IMR-90 (cell line): ENCODE results near the gene REXO5. TPM values are rescaled to one million over a fixed set of nuclear protein-coding genes. Genes with fewer than 3 reads are reported as not detected.

ENCODE experiments used
- ATAC-seq: fragments of 200-7000 bp; cut with Tn5 transposase; 2 replicates; pipeline ENCODE4 v1.9.1; 2020; ENCODE audit warnings: low read depth, mild to moderate bottlenecking, moderate library complexity
- BruUV-seq: library from RNA; stranded (reverse); fragments of 400-500 nt; replicated peaks from 2 replicates; lab custom pipeline; 2021; lab: Mats Ljungman, UMichigan
- CTCF ChIA-PET: fragments of 300-600 bp; formaldehyde crosslinking; extraction: SDS; loops from one replicate; lab custom pipeline; 2021; ENCODE audit warnings: antibody characterized with exemption; lab: Yijun Ruan, JAX
- POLR2A ChIA-PET: fragments of 300-600 bp; sonication (Branson Sonifier 250); formaldehyde crosslinking; loops from one replicate; lab custom pipeline; 2022; ENCODE audit warnings: antibody characterized with exemption; ENCODE audit not compliant: unreplicated experiment; lab: Charles Lee
- DNase-seq: peaks from one replicate; pipeline ENCODE4 v3.0.0; 2013
- H2AFZ ChIP-seq: replicated peaks from 2 replicates; pipeline ENCODE3; 2013; ENCODE audit warnings: low read length, mild to moderate bottlenecking; ENCODE audit not compliant: poor library complexity
- H2AK5ac ChIP-seq: 2 replicates; pipeline ENCODE4 v1.6.1; 2013; ENCODE audit warnings: low read depth, low read length, inconsistent platforms
- H2AK9ac ChIP-seq: replicated peaks from 2 replicates; pipeline ENCODE3; 2013; ENCODE audit warnings: mild to moderate bottlenecking, low read depth, low read length, moderate library complexity; ENCODE audit not compliant: poor library complexity
- H2BK120ac ChIP-seq: 2 replicates; pipeline ENCODE4 v1.6.1; 2013; ENCODE audit warnings: low read depth, low read length, inconsistent platforms
- H2BK15ac ChIP-seq: 3 replicates; pipeline ENCODE4 v1.6.1; 2013; ENCODE audit warnings: low read depth, low read length, inconsistent platforms
- H2BK20ac ChIP-seq: 2 replicates; pipeline ENCODE4 v1.6.1; 2013; ENCODE audit warnings: low read depth, mild to moderate bottlenecking, inconsistent platforms, low read length, moderate library complexity
- H2BK5ac ChIP-seq: 2 replicates; pipeline ENCODE4 v1.6.1; 2013; ENCODE audit warnings: mild to moderate bottlenecking, low read depth, low read length, inconsistent platforms; ENCODE audit not compliant: poor library complexity, severe bottlenecking
- H3K14ac ChIP-seq: replicated peaks from 2 replicates; pipeline ENCODE4 v1.6.1; 2013; ENCODE audit warnings: low read depth, low read length, inconsistent platforms
- H3K18ac ChIP-seq: 2 replicates; pipeline ENCODE4 v1.6.1; 2013; ENCODE audit warnings: low read depth, low read length, control low read depth
- H3K23ac ChIP-seq: 2 replicates; pipeline ENCODE4 v1.6.1; 2013; ENCODE audit warnings: low read depth, low read length, inconsistent platforms
- H3K27ac ChIP-seq: 2 replicates; pipeline ENCODE4 v1.5.1; 2013; ENCODE audit warnings: mild to moderate bottlenecking, control low read depth, low read length; ENCODE audit not compliant: insufficient read depth
- H3K27me3 ChIP-seq: 2 replicates; pipeline ENCODE4 v1.6.1; 2013; ENCODE audit warnings: low read length; ENCODE audit not compliant: control insufficient read depth, insufficient read depth
- H3K36me3 ChIP-seq: 2 replicates; pipeline ENCODE4 v1.6.1; 2013; ENCODE audit warnings: low read length, mixed read lengths; ENCODE audit not compliant: control insufficient read depth, insufficient read depth
- H3K4ac ChIP-seq: 2 replicates; pipeline ENCODE4 v1.6.1; 2013; ENCODE audit warnings: low read depth, low read length, inconsistent platforms
- H3K4me1 ChIP-seq: 2 replicates; pipeline ENCODE4 v1.6.1; 2013; ENCODE audit warnings: low read length, mixed read lengths; ENCODE audit not compliant: control insufficient read depth, insufficient read depth
- H3K4me2 ChIP-seq: 2 replicates; pipeline ENCODE4 v1.6.1; 2013; ENCODE audit warnings: low read depth, mild to moderate bottlenecking, control low read depth, low read length, moderate library complexity
- H3K4me3 ChIP-seq: 2 replicates; pipeline ENCODE4 v1.5.1; 2013; ENCODE audit warnings: low read depth, mild to moderate bottlenecking, control low read depth, low read length, moderate library complexity; ENCODE audit not compliant: insufficient read depth
- H3K56ac ChIP-seq: 2 replicates; pipeline ENCODE4 v1.6.1; 2013; ENCODE audit warnings: low read length, inconsistent platforms; ENCODE audit not compliant: insufficient read depth; ENCODE audit errors: extremely low read depth
- H3K79me1 ChIP-seq, 2 experiments: 2 replicates each; pipeline ENCODE4 v1.6.1; 2013; ENCODE audit warnings: low read length in 2 of 2, inconsistent platforms in 1 of 2, low read depth in 1 of 2
- H3K9ac ChIP-seq: 2 replicates; pipeline ENCODE4 v1.6.1; 2013; ENCODE audit warnings: low read depth, low read length, control low read depth
- H3K9me1 ChIP-seq: 2 replicates; pipeline ENCODE4 v1.6.1; 2013; ENCODE audit warnings: low read length, inconsistent platforms; ENCODE audit not compliant: insufficient read depth
- H3K9me3 ChIP-seq: 2 replicates; pipeline ENCODE4 v1.6.1; 2013; ENCODE audit warnings: low read length; ENCODE audit not compliant: control insufficient read depth, insufficient read depth
- H4K20me1 ChIP-seq: 2 replicates; pipeline ENCODE4 v1.6.1; 2013; ENCODE audit warnings: low read length, inconsistent platforms; ENCODE audit not compliant: insufficient read depth
- H4K5ac ChIP-seq: 2 replicates; pipeline ENCODE4 v1.6.1; 2013; ENCODE audit warnings: mild to moderate bottlenecking, low read depth, low read length, control low read depth
- H4K8ac ChIP-seq, 2 experiments: 2 replicates each; pipeline ENCODE4 v1.6.1; 2013; ENCODE audit warnings: low read depth in 2 of 2, low read length in 2 of 2, control low read depth in 1 of 2, inconsistent platforms in 1 of 2
- H4K91ac ChIP-seq: 2 replicates; pipeline ENCODE4 v1.6.1; 2013; ENCODE audit warnings: low read depth, low read length, inconsistent platforms; ENCODE audit not compliant: insufficient read depth
- CHD1 ChIP-seq: IDR thresholded peaks from 2 replicates; pipeline ENCODE4 v1.6.1; 2012; ENCODE audit warnings: low read depth, low read length, improper control_type of control experiment
- FOS ChIP-seq: fragments of 150-350 bp; IDR thresholded peaks from 2 replicates; pipeline ENCODE4 v1.6.1; 2016; ENCODE audit warnings: low read depth, low read length
- MAZ ChIP-seq: IDR thresholded peaks from 2 replicates; pipeline ENCODE4 v1.6.1; 2012; ENCODE audit warnings: low read depth, mild to moderate bottlenecking, low read length, improper control_type of control experiment, moderate library complexity, borderline replicate concordance
- POLR2A ChIP-seq: IDR thresholded peaks from 2 replicates; pipeline ENCODE4 v1.6.1; 2012; ENCODE audit warnings: mild to moderate bottlenecking, low read depth, low read length
- RAD21 ChIP-seq: IDR thresholded peaks from 2 replicates; pipeline ENCODE4 v1.6.1; 2012; ENCODE audit warnings: low read length, improper control_type of control experiment
- SMC3 ChIP-seq: fragments of 150-350 bp; IDR thresholded peaks from 2 replicates; pipeline ENCODE4 v1.6.1; 2016; ENCODE audit warnings: low read depth, mild to moderate bottlenecking, antibody characterized with exemption, low read length, moderate library complexity
- WGBS, 2 experiments: methylation state at CpG; one replicate each; pipeline versions ENCODE4 v1.1.5 to v1.1.7; 2013; ENCODE audit warnings: missing lambda C conversion rate in 2 of 2; ENCODE audit not compliant: insufficient read length in 1 of 2; ENCODE audit errors: extremely low coverage in 2 of 2; 5-methylcytosine and 5-hydroxymethylcytosine counted together
- dilution Hi-C: fragments of 300-500 bp; cut with HindIII; formaldehyde crosslinking; loops from one replicate; pipeline ENCODE4 v1.14.3; 2018; ENCODE audit warnings: low sequenced_read_pairs; ENCODE audit not compliant: unreplicated experiment
- in situ Hi-C: fragments of 300-500 bp; cut with MboI; formaldehyde crosslinking; loops from 3 replicates; pipeline ENCODE4 v1.14.3; 2019; ENCODE audit warnings: low sequenced_read_pairs, inconsistent platforms, mixed read lengths
- intact Hi-C: fragments of 100-400 bp; cut with micrococcal nuclease; formaldehyde crosslinking; loops from 2 replicates; pipeline ENCODE4 v1.10.0; 2022
- polyA plus RNA-seq, 3 experiments: library from polyadenylated mRNA; depleted of rRNA; stranded (reverse); fragments of >200 nt; gene quantifications; 2 replicates each; pipeline ENCODE4 v1.2.3, GENCODE V29; 2012; ENCODE audit warnings: low replicate concordance in 1 of 3
- total RNA-seq: library from RNA; depleted of rRNA; stranded (reverse); fragments of >200 nt; gene quantifications from 2 replicates; pipeline ENCODE4 v1.2.3, GENCODE V29; 2012
- TF ChIP-seq, protein P1 (sequence below): fragments of 150-350 bp; IDR thresholded peaks from 2 replicates; pipeline ENCODE4 v1.6.1; 2016; ENCODE audit warnings: low read depth, mild to moderate bottlenecking, low read length, moderate library complexity, borderline replicate concordance

REXO5 gene
- total and polyA plus RNA-seq, 2 of the 4 experiments (the other 2 are of a cell fraction), result 3.7 to 7.0 TPM

DNA sequence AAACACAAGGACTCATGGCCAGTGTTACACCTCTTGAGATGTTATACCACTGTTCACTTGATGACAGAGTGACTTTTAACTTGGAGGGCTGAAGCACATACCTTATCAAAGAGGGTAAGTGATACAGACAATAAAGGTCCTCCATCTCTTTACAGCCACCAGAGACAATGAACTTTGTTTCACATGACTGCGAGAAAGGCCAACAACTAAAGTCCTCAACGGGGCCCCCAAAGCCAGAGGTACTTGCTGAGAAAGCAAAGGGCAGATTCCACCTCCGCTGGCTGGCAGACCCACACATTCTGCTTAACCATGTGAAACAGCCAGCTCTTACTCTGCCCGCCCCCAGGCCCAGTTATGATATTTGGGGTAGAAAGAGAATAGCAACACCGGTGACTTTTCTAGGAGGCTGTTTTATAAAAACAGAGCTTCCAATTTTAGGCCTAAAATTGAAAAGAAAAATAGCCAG is 72.4 kb downstream of the REXO5 start:
- peak overlapping the region; percentile 56 for H4K91ac ChIP-seq
- no peak overlapping the region for H3K56ac ChIP-seq
- H3K4me2 ChIP-seq, result peak overlapping the region; percentile 81
- peaks cover 61% of the 10 kb centered on the region; the same call in 1 of the 2 replicates for H4K20me1 ChIP-seq
- H3K4me3 ChIP-seq, result no peak overlapping the region
- H3K4ac ChIP-seq, result peak overlapping the region; percentile 57
- DNase-seq (no peak), ATAC-seq (peak; percentile 5)
- CTCF ChIA-PET, result interaction anchor here (1.2 kb wide), 1 partner anchor 11 kb away, joined by 3 read pairs; no protein-coding TSS in a partner anchor
- no peak overlapping the region for H2AFZ ChIP-seq
- TF ChIP-seq CHD1 (no peak), POLR2A (no peak), FOS (no peak), SMC3 (no peak), MAZ (no peak), RAD21 (no peak)
- TF ChIP-seq, protein P1, sequence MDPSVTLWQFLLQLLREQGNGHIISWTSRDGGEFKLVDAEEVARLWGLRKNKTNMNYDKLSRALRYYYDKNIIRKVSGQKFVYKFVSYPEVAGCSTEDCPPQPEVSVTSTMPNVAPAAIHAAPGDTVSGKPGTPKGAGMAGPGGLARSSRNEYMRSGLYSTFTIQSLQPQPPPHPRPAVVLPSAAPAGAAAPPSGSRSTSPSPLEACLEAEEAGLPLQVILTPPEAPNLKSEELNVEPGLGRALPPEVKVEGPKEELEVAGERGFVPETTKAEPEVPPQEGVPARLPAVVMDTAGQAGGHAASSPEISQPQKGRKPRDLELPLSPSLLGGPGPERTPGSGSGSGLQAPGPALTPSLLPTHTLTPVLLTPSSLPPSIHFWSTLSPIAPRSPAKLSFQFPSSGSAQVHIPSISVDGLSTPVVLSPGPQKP, result no peak
- no TSS peak for BruUV-seq
- 0 out of 2 replicates have a peak overlapping the region, but pooled peaks have one; percentile 32 for H3K18ac ChIP-seq
- no peak overlapping the region for H3K9ac ChIP-seq
- peak overlapping the region in 1 of 2 experiments; percentile 4; a peak in 2 of 4 replicates for H4K8ac ChIP-seq
- intact Hi-C loops (no loop called here), in situ Hi-C loops (no loop called here), dilution Hi-C loops (no loop called here)
- H2AK5ac ChIP-seq, result peak overlapping the region; percentile 48; the same call in 1 of the 2 replicates
- H3K27ac ChIP-seq, result peak overlapping the region; percentile 39
- peak overlapping the region; percentile 30; the same call in 2 of the 3 replicates for H2BK15ac ChIP-seq
- H3K27me3 ChIP-seq, result no peaks in the 10 kb centered on the region
- POLR2A ChIA-PET, result no interaction called here
- no peaks in the 10 kb centered on the region for H3K36me3 ChIP-seq
- WGBS, 2 experiments, result no CpG with 5 or more reads among the region's 5 CpGs
- peak overlapping the region; percentile 49; the same call in 1 of the 2 replicates for H3K14ac ChIP-seq
- H3K79me1 ChIP-seq, result peaks cover 31 to 81% of the 10 kb centered on the region in 2 experiments
- H3K9me3 ChIP-seq, result no peaks in the 10 kb centered on the region
- peak overlapping the region; percentile 61 for H2AK9ac ChIP-seq
- H4K5ac ChIP-seq, result no peak overlapping the region
- H2BK5ac ChIP-seq, result peak overlapping the region; percentile 74
- H2BK20ac ChIP-seq, result peak overlapping the region; percentile 31; the same call in 1 of the 2 replicates
- H3K9me1 ChIP-seq, result peaks cover 25% of the 10 kb centered on the region
- H3K23ac ChIP-seq, result peak overlapping the region; percentile 37; the same call in 1 of the 2 replicates
- peak overlapping the region; percentile 16; the same call in 1 of the 2 replicates for H2BK120ac ChIP-seq
- peaks cover 15% of the 10 kb centered on the region for H3K4me1 ChIP-seq
